Endothelial cell (in vitro differentiated cells): ENCODE measurements around the gene PPP1R27. TPM values are rescaled to one million over a fixed set of nuclear protein-coding genes. Genes with fewer than 3 reads are reported as not detected.

ENCODE experiments used
- DNase-seq: peaks from one replicate; pipeline ENCODE4 v3.0.0; 2021; ENCODE audit warnings: low spot score
- H3K27ac Mint-ChIP-seq: one replicate; pipeline ENCODE4 v1.8.0; 2021; ENCODE audit warnings: mixed read lengths, inconsistent platforms; ENCODE audit not compliant: unreplicated experiment
- H3K27me3 Mint-ChIP-seq: one replicate; pipeline ENCODE4 v1.8.0; 2021; ENCODE audit warnings: mild to moderate bottlenecking, moderate library complexity, mixed read lengths, inconsistent platforms; ENCODE audit not compliant: unreplicated experiment
- H3K36me3 Mint-ChIP-seq: one replicate; pipeline ENCODE4 v1.8.0; 2021; ENCODE audit warnings: mild to moderate bottlenecking, low read depth, mixed read lengths, inconsistent platforms; ENCODE audit not compliant: unreplicated experiment
- H3K4me1 Mint-ChIP-seq: one replicate; pipeline ENCODE4 v1.8.0; 2021; ENCODE audit warnings: mild to moderate bottlenecking, mixed read lengths, inconsistent platforms; ENCODE audit not compliant: unreplicated experiment
- H3K4me3 Mint-ChIP-seq: one replicate; pipeline ENCODE4 v1.8.0; 2021; ENCODE audit warnings: mild to moderate bottlenecking, mixed read lengths, inconsistent platforms; ENCODE audit not compliant: unreplicated experiment
- H3K9me3 Mint-ChIP-seq: one replicate; pipeline ENCODE4 v1.8.0; 2021; ENCODE audit warnings: mixed read lengths, inconsistent platforms; ENCODE audit not compliant: unreplicated experiment
- CTCF ChIP-seq: fragments of 200-600 bp; sonication (generic); IDR thresholded peaks from one replicate; pipeline ENCODE4 v1.5.0; 2021; ENCODE audit warnings: antibody characterized with exemption; ENCODE audit not compliant: unreplicated experiment
- long read RNA-seq: library from polyadenylated mRNA; unstranded; transcript quantifications from one replicate; pipeline ENCODE4 v2.0.0, GENCODE V29; 2020; ENCODE audit not compliant: unreplicated experiment
- total RNA-seq: library from RNA; stranded (reverse); fragmentation: NEBNext Ultra II Directional; extraction: Animal tissue kit (Norgen Biotek cat#: 25700); gene quantifications from one replicate; pipeline ENCODE4 v1.2.1, GENCODE V29; 2021; ENCODE audit not compliant: unreplicated experiment

Gene PPP1R27
- total RNA-seq = not detected
- long read RNA-seq = 0 reads

GRCh38 chr17:81834831-81835267 lies at the start of gene PPP1R27:
TSS of gene PPP1R27 (minus strand) at chr17:81835050. CDS start at chr17:81834953, 97 bp downstream.
- DNase-seq = no peak
- peaks cover 9% of the 10 kb centered on the region for H3K36me3 Mint-ChIP-seq
- no peaks in the 10 kb centered on the region for H3K9me3 Mint-ChIP-seq
- peak within 1 kb of the TSS; percentile 87 for H3K4me3 Mint-ChIP-seq
- H3K4me1 Mint-ChIP-seq = peaks cover 8% of the 10 kb centered on the region
- no peak for TF ChIP-seq CTCF
- H3K27me3 Mint-ChIP-seq = peaks cover 16% of the 10 kb centered on the region
- H3K27ac Mint-ChIP-seq = no peak within 1 kb of the TSS

- DNase-seq = no peak
- peaks cover 6% of the 10 kb centered on the region for H3K4me1 Mint-ChIP-seq
- no peaks in the 10 kb centered on the region for H3K9me3 Mint-ChIP-seq
- H3K27me3 Mint-ChIP-seq = peaks cover 6% of the 10 kb centered on the region
- no peak for TF ChIP-seq CTCF
- H3K36me3 Mint-ChIP-seq = peaks cover 32% of the 10 kb centered on the region
- peak overlapping the region; percentile 18 for H3K27ac Mint-ChIP-seq
- H3K4me3 Mint-ChIP-seq = no peak overlapping the region
Observed at GRCh38 chr17:81884520-81884919, 49.7 kb upstream of the PPP1R27 start.

GRCh38 chr17:81879121-81879520 lies 44.3 kb upstream of the PPP1R27 start:
- H3K9me3 Mint-ChIP-seq = no peaks in the 10 kb centered on the region
- H3K4me3 Mint-ChIP-seq = no peak overlapping the region
- TF ChIP-seq CTCF = no peak
- peaks cover 6% of the 10 kb centered on the region for H3K36me3 Mint-ChIP-seq
- peaks cover 1% of the 10 kb centered on the region for H3K27me3 Mint-ChIP-seq
- H3K4me1 Mint-ChIP-seq = no peaks in the 10 kb centered on the region
- no peak for DNase-seq
- peak overlapping the region; percentile 43 for H3K27ac Mint-ChIP-seq

- peaks cover 1% of the 10 kb centered on the region for H3K27me3 Mint-ChIP-seq
- H3K36me3 Mint-ChIP-seq = peaks cover 4% of the 10 kb centered on the region
- H3K4me3 Mint-ChIP-seq = no peak overlapping the region
- H3K4me1 Mint-ChIP-seq = no peaks in the 10 kb centered on the region
- no peaks in the 10 kb centered on the region for H3K9me3 Mint-ChIP-seq
- DNase-seq = no peak
- TF ChIP-seq CTCF = no peak
- H3K27ac Mint-ChIP-seq = no peak overlapping the region
Observed at GRCh38 chr17:81878294-81878693, 43.4 kb upstream of the PPP1R27 start.

GRCh38 chr17:81877569-81877968 lies 42.7 kb upstream of the PPP1R27 start:
- no peak for TF ChIP-seq CTCF
- no peak for DNase-seq
- Mint-ChIP-seq H3K4me3 (peak overlapping the region; percentile 39), H3K27ac (no peak overlapping the region), H3K4me1 (no peaks in the 10 kb centered on the region), H3K36me3 (peaks cover 4% of the 10 kb centered on the region), H3K9me3 (no peaks in the 10 kb centered on the region), H3K27me3 (peaks cover 1% of the 10 kb centered on the region)
